GM18858 (cell line): Measurements from ENCODE around the gene CD27.

ENCODE experiments used
- ATAC-seq: cut with Tn5 transposase; IDR thresholded peaks from one replicate; pipeline ENCODE4 v1.9.1; 2021; ENCODE audit not compliant: unreplicated experiment

Gene CD27

GRCh38 chr12:6434205-6435140 lies 10.3 kb upstream of the CD27 start:
- no peak for ATAC-seq

- ATAC-seq: no peak
These were observed 8.6 kb upstream of the CD27 start for GRCh38 chr12:6435961-6436715.

GRCh38 chr12:6437586-6437985 lies 7.2 kb upstream of the CD27 start:
- ATAC-seq: no peak

DNA sequence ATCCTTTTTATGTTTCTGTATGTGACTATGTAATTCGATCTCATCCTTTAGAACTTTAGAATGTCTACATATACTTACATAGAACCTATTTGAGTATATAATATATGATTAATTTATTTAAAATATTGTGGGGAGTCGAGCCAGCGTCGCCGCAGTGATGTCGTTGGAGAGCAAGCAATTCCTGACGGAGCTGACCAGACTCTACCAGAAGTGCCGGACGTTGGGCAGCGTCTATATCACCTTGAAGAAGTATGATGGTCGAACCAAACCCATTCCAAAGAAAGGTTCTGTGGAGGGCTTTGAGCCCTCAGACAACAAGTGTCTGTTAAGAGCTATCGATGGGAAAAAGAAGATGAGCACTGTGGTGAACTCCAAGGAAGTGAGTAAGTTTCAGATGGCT lies 6.4 kb upstream of the CD27 start:
- no peak for ATAC-seq

- ATAC-seq: no peak
These were observed 4.4 kb upstream of the CD27 start for GRCh38 chr12:6440391-6440790.

- no peak for ATAC-seq
These were observed 1.9 kb upstream of the CD27 start for GRCh38 chr12:6442836-6443235.

GRCh38 chr12:6443361-6443983 lies 1.3 kb upstream of the CD27 start:
- ATAC-seq: no peak

DNA sequence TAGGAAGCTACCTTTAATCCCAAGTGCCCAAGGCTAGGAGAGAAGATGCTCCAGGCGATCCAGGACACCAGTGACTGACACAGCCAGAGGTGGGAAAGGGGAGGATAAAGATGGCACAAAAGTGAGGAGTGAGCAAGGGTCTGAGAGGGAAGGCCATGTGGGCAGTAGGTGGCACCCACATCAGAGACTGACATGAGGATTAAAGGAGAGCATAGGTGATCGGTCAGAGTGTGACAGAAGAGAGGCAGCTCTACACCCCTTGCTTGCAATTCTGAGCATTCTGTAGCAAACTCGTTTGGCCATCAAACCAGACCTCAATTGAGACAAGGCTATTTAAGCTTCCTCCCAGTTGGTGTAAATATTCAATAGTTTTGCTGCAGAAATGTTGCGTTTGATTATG lies 724 bp upstream of the CD27 start:
- ATAC-seq: no peak

DNA sequence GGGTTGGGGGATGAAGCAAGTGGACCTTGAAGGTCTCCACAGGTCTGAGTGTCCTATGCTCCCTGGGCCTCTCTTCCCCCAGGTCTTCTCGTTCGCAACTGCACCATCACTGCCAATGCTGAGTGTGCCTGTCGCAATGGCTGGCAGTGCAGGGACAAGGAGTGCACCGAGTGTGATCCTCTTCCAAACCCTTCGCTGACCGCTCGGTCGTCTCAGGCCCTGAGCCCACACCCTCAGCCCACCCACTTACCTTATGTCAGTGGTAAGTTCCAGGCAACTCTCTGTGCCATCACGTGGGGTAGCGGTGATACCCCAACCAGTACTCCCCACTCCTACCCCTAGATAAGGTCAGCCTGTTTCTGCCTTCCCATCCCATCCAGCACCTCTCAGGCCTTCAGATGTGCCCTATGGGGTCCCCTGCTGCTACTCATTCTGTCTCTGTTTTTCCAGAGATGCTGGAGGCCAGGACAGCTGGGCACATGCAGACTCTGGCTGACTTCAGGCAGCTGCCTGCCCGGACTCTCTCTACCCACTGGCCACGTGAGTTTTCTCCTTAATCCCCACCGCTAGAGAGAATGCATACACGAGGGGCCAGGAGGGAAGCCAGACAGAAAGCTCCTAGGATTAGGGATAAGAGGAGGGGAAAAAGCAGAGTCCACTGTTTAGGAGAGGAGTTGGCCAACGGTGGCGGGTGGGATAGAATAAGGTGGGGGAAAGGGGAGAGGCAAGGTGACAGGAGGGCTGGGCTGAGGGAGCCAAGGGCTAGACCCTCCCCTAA lies 5.5 kb downstream of the CD27 start:
- ATAC-seq: no peak

GRCh38 chr12:6450869-6451347 lies 6.2 kb downstream of the CD27 start:
- no peak for ATAC-seq

GRCh38 chr12:6451348-6452244 lies 6.8 kb downstream of the CD27 start, which contains the start of gene TAPBPL:
TAPBPL (plus strand) TSS chr12:6452042; CDS start chr12:6452249, 207 bp downstream.
- ATAC-seq: peak; percentile 57

GRCh38 chr12:6452245-6452943 lies 7.6 kb downstream of the CD27 start:
- ATAC-seq: no peak

DNA sequence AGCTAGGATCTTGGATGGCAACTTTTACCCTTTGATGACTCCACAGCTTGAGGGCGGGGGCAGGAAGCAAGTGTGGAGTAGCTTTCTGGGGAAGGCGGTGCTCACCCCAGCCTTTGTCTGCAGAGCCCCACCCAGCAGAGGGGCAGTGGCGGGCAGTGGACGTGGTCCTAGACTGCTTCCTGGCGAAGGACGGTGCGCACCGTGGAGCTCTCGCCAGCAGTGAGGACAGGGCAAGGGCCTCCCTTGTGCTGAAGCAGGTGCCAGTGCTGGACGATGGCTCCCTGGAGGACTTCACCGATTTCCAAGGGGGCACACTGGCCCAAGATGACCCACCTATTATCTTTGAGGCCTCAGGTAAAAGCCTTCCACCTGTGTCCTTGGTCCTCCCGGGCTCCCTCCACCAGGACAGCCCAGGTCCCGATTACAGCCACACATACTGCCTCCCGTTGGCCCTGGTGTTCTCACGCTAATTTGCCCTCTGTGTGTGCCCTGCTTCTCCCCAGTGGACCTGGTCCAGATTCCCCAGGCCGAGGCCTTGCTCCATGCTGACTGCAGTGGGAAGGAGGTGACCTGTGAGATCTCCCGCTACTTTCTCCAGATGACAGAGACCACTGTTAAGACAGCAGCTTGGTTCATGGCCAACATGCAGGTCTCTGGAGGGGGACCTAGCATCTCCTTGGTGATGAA lies 8.3 kb downstream of the CD27 start:
- ATAC-seq: no peak

- no peak for ATAC-seq
These were observed 12.6 kb downstream of the CD27 start for GRCh38 chr12:6457220-6457945.

DNA sequence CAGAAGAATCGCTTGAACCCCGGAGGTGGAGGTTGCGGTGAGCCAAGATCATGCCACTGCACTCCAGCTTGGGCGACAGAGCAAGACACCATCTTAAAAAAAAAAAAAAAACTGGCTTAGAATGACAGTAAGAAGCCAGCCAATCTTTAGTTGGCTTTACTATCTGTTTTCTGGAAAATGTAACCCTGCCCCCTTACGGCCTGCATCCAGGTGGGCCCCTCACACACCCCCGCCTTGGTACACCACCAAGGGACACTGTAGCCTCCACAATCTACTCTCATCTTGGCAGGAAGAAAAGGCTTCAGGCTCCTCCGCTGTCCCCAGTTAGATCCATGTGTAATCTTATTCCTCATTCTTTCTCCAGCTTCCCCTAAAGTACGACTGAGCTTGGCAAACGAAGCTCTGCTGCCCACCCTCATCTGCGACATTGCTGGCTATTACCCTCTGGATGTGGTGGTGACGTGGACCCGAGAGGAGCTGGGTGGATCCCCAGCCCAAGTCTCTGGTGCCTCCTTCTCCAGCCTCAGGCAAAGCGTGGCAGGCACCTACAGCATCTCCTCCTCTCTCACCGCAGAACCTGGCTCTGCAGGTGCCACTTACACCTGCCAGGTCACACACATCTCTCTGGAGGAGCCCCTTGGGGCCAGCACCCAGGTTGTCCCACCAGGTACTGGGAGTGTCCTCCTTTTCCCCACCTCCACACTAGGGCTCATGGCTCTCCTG lies 13.7 kb downstream of the CD27 start:
- no peak for ATAC-seq

DNA sequence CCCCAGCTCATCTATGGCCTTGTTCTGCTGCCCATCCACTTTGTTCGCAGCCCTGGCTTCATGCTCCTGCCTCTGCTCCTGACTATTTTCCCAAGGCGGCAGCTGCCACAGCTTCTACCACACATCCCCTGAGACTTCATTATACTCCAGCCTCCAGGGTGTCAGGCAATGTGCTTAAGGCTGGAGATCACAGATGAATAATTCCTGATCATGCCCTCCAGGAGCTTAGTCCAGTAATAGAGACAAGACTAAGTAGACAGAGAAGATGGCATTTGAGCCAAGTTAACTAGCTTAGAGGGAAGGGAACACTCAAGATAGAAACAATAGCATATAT lies 14.2 kb downstream of the CD27 start:
- ATAC-seq: no peak

DNA sequence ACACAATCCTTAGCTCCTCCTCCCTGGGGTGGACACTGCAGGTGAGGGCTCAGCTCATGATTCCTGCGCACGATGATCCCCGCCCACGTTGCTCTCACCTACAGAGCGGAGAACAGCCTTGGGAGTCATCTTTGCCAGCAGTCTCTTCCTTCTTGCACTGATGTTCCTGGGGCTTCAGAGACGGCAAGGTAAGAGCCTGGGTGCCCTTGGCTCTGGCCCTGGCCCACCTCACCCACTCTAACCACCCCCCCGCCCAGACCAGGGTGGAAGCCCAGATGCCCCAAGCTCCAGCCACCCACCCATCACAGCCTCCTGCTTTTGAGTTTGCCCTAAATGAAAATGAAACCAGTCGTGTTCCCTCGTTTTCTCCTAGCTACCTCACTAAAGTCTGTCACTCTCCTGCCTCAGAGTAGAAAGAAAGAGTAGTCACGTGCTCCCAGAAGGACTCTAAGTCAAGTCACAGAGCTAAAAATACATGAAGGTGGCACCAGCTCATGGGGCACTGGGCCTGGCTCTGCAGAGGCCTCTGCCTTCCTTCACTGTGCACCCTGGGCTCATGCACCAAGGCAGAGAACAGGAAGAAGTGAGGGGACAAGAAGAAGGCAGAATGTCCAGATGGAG lies 16.1 kb downstream of the CD27 start:
- no peak for ATAC-seq
